Measurements from ENCODE around the gene SULT2A1. TPM values are rescaled to one million over a fixed set of nuclear protein-coding genes. Genes with fewer than 3 reads are reported as not detected.
A peak's percentile ranks its signal among the peaks of the same experiment; 100 is the strongest.

The SULT2A1 gene
- total RNA-seq, 1 experiment from 2014 or later, result 0.27 TPM

- TF ChIP-seq ZNF274 (IDR thresholded peaks at IDR 0.05; ENCODE audit: low read depth, low read length) (no peak), JUND (IDR thresholded peaks at IDR 0.05) (no peak), FOSL1 (IDR thresholded peaks at IDR 0.05; ENCODE audit: low read depth) (no peak), CEBPB (IDR thresholded peaks at IDR 0.05; ENCODE audit: low read depth) (no peak)
These were observed 37.2 kb downstream of the SULT2A1 start (continued) for GRCh38 chr19:47848823-47849473.

GRCh38 chr19:47848425-47848822, 37.7 kb downstream of the SULT2A1 start:
- RAD21 ChIA-PET (ENCODE audit: low non-redundant PET in 1 of 2, low total read pairs in 2 of 2, uncharacterized antibody in 2 of 2, unreplicated experiment in 2 of 2), result no interaction called here
- BruUV-seq (replicated peaks), result no TSS peak
- no peaks in the 10 kb centered on the region for H3K27me3 ChIP-seq (ENCODE audit: insufficient read depth, low read length)
- ATAC-seq (no peak), DNase-seq (ENCODE audit: low read depth, low spot score) (no peak)
- no peak overlapping the region for H3K27ac ChIP-seq (ENCODE audit: low read depth, low read length)
- no peaks in the 10 kb centered on the region for H3K79me2 ChIP-seq (ENCODE audit: insufficient read depth, low read length)
- no peaks in the 10 kb centered on the region for H3K9me3 ChIP-seq (ENCODE audit: control insufficient read depth in 1 of 2, insufficient read depth in 1 of 2, low read depth in 1 of 2, low read length in 2 of 2)
- intact Hi-C loops (cut with micrococcal nuclease), result no loop called here
- TF ChIP-seq EGR1 (IDR thresholded peaks at IDR 0.05; ENCODE audit: low read depth) (no peak), CEBPB (IDR thresholded peaks at IDR 0.05; ENCODE audit: low read depth) (no peak), YY1 (IDR thresholded peaks at IDR 0.05; ENCODE audit: extremely low read depth, insufficient replicate concordance, low read depth, low read length) (no peak), RAD21 (IDR thresholded peaks at IDR 0.05; ENCODE audit: low read depth) (no peak), JUND (IDR thresholded peaks at IDR 0.05) (no peak), CBX3 (IDR thresholded peaks at IDR 0.05; ENCODE audit: low read depth) (no peak), SRF (IDR thresholded peaks at IDR 0.05; ENCODE audit: low read depth) (no peak), POLR2AphosphoS5 (IDR thresholded peaks at IDR 0.05; ENCODE audit: low read depth, low read length) (no peak), ELF1 (IDR thresholded peaks at IDR 0.05; ENCODE audit: borderline replicate concordance, low read depth) (no peak)
- TF ChIP-seq, protein P1, sequence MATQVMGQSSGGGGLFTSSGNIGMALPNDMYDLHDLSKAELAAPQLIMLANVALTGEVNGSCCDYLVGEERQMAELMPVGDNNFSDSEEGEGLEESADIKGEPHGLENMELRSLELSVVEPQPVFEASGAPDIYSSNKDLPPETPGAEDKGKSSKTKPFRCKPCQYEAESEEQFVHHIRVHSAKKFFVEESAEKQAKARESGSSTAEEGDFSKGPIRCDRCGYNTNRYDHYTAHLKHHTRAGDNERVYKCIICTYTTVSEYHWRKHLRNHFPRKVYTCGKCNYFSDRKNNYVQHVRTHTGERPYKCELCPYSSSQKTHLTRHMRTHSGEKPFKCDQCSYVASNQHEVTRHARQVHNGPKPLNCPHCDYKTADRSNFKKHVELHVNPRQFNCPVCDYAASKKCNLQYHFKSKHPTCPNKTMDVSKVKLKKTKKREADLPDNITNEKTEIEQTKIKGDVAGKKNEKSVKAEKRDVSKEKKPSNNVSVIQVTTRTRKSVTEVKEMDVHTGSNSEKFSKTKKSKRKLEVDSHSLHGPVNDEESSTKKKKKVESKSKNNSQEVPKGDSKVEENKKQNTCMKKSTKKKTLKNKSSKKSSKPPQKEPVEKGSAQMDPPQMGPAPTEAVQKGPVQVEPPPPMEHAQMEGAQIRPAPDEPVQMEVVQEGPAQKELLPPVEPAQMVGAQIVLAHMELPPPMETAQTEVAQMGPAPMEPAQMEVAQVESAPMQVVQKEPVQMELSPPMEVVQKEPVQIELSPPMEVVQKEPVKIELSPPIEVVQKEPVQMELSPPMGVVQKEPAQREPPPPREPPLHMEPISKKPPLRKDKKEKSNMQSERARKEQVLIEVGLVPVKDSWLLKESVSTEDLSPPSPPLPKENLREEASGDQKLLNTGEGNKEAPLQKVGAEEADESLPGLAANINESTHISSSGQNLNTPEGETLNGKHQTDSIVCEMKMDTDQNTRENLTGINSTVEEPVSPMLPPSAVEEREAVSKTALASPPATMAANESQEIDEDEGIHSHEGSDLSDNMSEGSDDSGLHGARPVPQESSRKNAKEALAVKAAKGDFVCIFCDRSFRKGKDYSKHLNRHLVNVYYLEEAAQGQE (IDR thresholded peaks at IDR 0.05; ENCODE audit: low read depth), result no peak
- TF ChIP-seq, protein P2, sequence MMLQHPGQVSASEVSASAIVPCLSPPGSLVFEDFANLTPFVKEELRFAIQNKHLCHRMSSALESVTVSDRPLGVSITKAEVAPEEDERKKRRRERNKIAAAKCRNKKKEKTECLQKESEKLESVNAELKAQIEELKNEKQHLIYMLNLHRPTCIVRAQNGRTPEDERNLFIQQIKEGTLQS (IDR thresholded peaks at IDR 0.05), result no peak
- TF ChIP-seq, protein P3, sequence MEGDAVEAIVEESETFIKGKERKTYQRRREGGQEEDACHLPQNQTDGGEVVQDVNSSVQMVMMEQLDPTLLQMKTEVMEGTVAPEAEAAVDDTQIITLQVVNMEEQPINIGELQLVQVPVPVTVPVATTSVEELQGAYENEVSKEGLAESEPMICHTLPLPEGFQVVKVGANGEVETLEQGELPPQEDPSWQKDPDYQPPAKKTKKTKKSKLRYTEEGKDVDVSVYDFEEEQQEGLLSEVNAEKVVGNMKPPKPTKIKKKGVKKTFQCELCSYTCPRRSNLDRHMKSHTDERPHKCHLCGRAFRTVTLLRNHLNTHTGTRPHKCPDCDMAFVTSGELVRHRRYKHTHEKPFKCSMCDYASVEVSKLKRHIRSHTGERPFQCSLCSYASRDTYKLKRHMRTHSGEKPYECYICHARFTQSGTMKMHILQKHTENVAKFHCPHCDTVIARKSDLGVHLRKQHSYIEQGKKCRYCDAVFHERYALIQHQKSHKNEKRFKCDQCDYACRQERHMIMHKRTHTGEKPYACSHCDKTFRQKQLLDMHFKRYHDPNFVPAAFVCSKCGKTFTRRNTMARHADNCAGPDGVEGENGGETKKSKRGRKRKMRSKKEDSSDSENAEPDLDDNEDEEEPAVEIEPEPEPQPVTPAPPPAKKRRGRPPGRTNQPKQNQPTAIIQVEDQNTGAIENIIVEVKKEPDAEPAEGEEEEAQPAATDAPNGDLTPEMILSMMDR (IDR thresholded peaks at IDR 0.05 in 2 of 3, conservative IDR thresholded peaks at IDR 0.05 in 1 of 3; ENCODE audit: borderline replicate concordance in 1 of 3, insufficient read depth in 1 of 3, low read depth in 2 of 3, low read length in 2 of 3), result no peak
- no peaks in the 10 kb centered on the region for H3K9me2 ChIP-seq (ENCODE audit: insufficient read depth)
- POLR2A ChIA-PET, result no interaction called here
- peak overlapping the region; percentile 84 for H3K4me2 ChIP-seq (ENCODE audit: low read length)
- H3K4me3 ChIP-seq (replicated peaks in 1 of 2; ENCODE audit: low read depth in 1 of 2, low read length in 2 of 2), result peak overlapping the region in 1 of 2 experiments; percentile 54; a peak in 2 of 4 replicates
- H2AFZ ChIP-seq (ENCODE audit: low read depth, low read length, poor library complexity, severe bottlenecking), result peak overlapping the region; percentile 98
- H3K9ac ChIP-seq (ENCODE audit: low read length), result peak overlapping the region; percentile 53; the same call in 1 of the 2 replicates
- peaks cover 5 to 16% of the 10 kb centered on the region in 2 experiments; a peak in 3 of 4 replicates for H3K4me1 ChIP-seq (ENCODE audit: control insufficient read depth in 1 of 2, insufficient read depth in 2 of 2, low read length in 2 of 2)
- no peaks in the 10 kb centered on the region for H4K20me1 ChIP-seq (ENCODE audit: insufficient read depth)
- CTCF ChIA-PET, result interaction anchor here (1.5 to 2.9 kb wide), 2 partner anchors 16 to 21 kb away, joined by 5 to 17 read pairs; no protein-coding TSS in a partner anchor
- no peaks in the 10 kb centered on the region for H3K36me3 ChIP-seq (ENCODE audit: control insufficient read depth in 1 of 2, insufficient read depth in 2 of 2, low read length in 2 of 2)
